Endometrial microvascular endothelial cells (primary cell): ENCODE data around the gene ADGRG6. TPM values are rescaled to one million over a fixed set of nuclear protein-coding genes. Genes with fewer than 3 reads are reported as not detected.
"Not testable (repeated sequence)": the region's sequence is repeated elsewhere in the genome, so short reads cannot be mapped to it uniquely, and the experiment has no call there.

Experiments
- in situ Hi-C: cut with HindIII; loops from 2 replicates; pipeline ENCODE4 v1.10.0; 2017; ENCODE audit warnings: low sequenced_read_pairs, low pct_unique_long_range_greater_than_20kb; ENCODE audit errors: inconsistent ontology term
- total RNA-seq: library from RNA; depleted of rRNA; stranded (reverse); fragments of >200 nt; gene quantifications from one replicate; pipeline ENCODE4 v1.2.3, GENCODE V29; 2015; ENCODE audit errors: inconsistent ontology term

ADGRG6 gene
- total RNA-seq, 1 donor from 2014 or later: 219 TPM

GRCh38 chr6:142336787-142337186 lies 35.0 kb downstream of the ADGRG6 start:
- in situ Hi-C loops: no loop called here

GRCh38 chr6:142339113-142339512 lies 37.3 kb downstream of the ADGRG6 start:
- in situ Hi-C loops: no loop called here

GRCh38 chr6:142339968-142340658 lies 38.3 kb downstream of the ADGRG6 start:
- in situ Hi-C loops: no loop called here

GRCh38 chr6:142341855-142342330 lies 40.1 kb downstream of the ADGRG6 start:
- in situ Hi-C loops: no loop called here

DNA sequence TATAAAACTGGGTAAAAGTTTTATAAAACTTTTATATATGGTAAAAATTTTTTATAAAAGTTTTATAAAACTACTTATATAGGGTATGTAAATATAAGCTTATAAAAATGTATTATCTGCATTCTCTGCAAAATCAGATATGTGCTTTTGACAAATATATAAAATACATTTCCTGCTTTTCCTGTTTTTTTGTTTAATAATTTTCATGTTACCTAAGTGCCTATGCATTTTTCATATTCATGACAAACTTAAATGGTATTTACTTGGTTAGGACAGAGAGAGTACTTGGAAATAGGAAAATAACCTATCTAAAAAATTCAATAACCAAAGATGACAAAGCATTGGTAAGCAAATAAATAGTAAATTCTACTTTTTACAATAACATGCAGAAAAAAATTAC lies 41.2 kb downstream of the ADGRG6 start:
- in situ Hi-C loops: no loop called here

DNA sequence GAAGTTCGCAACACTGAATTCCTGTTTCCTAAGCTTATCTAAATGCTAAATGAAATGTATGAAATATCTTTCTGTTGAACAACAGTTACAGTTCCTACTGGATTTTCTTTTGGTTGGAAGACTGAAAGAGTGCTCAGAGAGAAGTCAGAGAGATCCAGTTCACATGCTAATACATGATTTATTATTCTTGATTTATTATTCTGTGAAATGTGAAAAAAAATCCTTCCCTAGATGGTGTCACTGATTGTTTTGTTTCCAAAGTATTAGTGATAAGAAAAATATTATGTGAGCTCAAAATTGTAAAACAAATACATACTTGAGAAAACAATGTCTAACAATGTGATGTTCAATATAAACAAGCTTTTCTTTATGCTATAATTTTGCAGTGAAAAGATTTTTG lies 42.1 kb downstream of the ADGRG6 start:
- in situ Hi-C loops: no loop called here

GRCh38 chr6:142345261-142345660 lies 43.5 kb downstream of the ADGRG6 start:
- in situ Hi-C loops: no loop called here

- in situ Hi-C loops: not testable (repeated sequence)
Observed at GRCh38 chr6:142346166-142346565, 44.4 kb downstream of the ADGRG6 start.

GRCh38 chr6:142349215-142349823 lies 47.5 kb downstream of the ADGRG6 start:
- in situ Hi-C loops: no loop called here

DNA sequence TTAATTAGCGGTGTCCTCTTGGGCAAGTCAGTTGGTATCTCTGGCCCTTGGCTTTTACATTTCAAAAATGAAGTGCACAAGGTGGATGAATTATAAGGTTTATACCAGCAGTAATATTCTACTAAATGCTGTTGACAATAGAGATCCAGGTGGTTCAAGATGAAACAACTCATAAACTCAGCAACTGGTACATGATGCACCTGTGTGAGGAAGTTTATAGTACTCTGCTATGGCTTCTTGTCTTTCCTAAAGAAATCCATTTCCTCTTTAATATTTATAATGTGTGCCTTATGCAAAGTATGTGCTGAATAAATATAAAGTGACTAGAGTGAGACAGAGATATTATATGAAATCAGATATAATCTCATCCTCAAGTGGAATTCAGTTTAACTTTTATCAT lies 48.5 kb downstream of the ADGRG6 start:
- in situ Hi-C loops: no loop called here

DNA sequence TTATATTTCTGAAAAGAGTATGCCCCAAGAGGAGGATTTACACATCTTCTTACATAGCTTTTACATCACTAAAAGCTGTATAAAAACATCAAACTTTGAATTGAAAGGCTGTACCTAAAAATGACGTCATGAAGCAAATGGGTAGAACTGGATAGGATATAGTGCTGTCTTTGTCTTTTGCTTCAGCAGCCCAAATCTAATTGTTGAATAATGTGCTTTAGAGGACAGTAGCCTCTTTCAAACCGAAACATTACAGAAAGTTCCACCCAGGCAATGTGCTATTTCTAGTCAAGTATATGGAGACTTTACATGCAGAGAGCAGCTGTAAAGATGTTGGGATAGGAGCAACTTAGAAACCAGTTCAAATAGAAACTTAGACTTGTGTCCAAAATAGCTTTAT lies 51.9 kb downstream of the ADGRG6 start:
- in situ Hi-C loops: no loop called here

GRCh38 chr6:142354650-142355049 lies 52.8 kb downstream of the ADGRG6 start:
- in situ Hi-C loops: no loop called here

GRCh38 chr6:142355520-142356174 lies 53.8 kb downstream of the ADGRG6 start:
- in situ Hi-C loops: no loop called here

- in situ Hi-C loops: no loop called here
Observed at GRCh38 chr6:142356201-142356883, 54.5 kb downstream of the ADGRG6 start.

- in situ Hi-C loops: no loop called here
Observed at GRCh38 chr6:142356884-142357225, 55.0 kb downstream of the ADGRG6 start.

- in situ Hi-C loops: no loop called here
Observed at GRCh38 chr6:142357879-142358278, 56.1 kb downstream of the ADGRG6 start.

- in situ Hi-C loops: no loop called here
Observed at GRCh38 chr6:142359271-142359960, 57.6 kb downstream of the ADGRG6 start.

GRCh38 chr6:142361345-142361744 lies 59.5 kb downstream of the ADGRG6 start:
- in situ Hi-C loops: no loop called here
